HEK293T (cell line): ENCODE measurements around the gene CLEC4G.
"Not testable (repeated sequence)": the region's sequence is repeated elsewhere in the genome, so short reads cannot be mapped to it uniquely, and the experiment has no call there.

Experiments
- CTCF ChIA-PET: fragments of 350-600 bp; formaldehyde crosslinking; extraction: SDS; loops from one replicate; lab custom pipeline; 2021; ENCODE audit warnings: antibody characterized with exemption, inconsistent platforms; lab: Yijun Ruan, JAX
- POLR2A ChIA-PET: fragments of 350-600 bp; formaldehyde crosslinking; extraction: SDS; loops from one replicate; lab custom pipeline; 2020; ENCODE audit warnings: antibody characterized with exemption, inconsistent platforms; lab: Yijun Ruan, JAX
- DNase-seq: peaks from one replicate; pipeline ENCODE4 v3.0.0; 2012; ENCODE audit warnings: mixed read lengths; ENCODE audit errors: extremely low spot score
- ARNT ChIP-seq: fragments of 450-650 bp; IDR thresholded peaks from 2 replicates; pipeline ENCODE4 v1.6.1; 2017; ENCODE audit warnings: mild to moderate bottlenecking
- BHLHE40 ChIP-seq: fragments of 450-650 bp; IDR thresholded peaks from 2 replicates; pipeline ENCODE4 v1.6.1; 2016; ENCODE audit warnings: mild to moderate bottlenecking, moderate library complexity, borderline replicate concordance
- CTBP1 ChIP-seq: fragments of 450-650 bp; IDR thresholded peaks from 2 replicates; pipeline ENCODE4 v1.6.1; 2016; ENCODE audit warnings: borderline replicate concordance
- ELF4 ChIP-seq: fragments of 450-650 bp; IDR thresholded peaks from 2 replicates; pipeline ENCODE4 v1.6.1; 2017; ENCODE audit warnings: antibody characterized with exemption
- FOXA1 ChIP-seq: fragments of 450-650 bp; IDR thresholded peaks from 2 replicates; pipeline ENCODE4 v1.6.1; 2016; ENCODE audit warnings: mild to moderate bottlenecking
- FOXK2 ChIP-seq: fragments of 450-650 bp; IDR thresholded peaks from 2 replicates; pipeline ENCODE4 v1.6.1; 2016; ENCODE audit warnings: mild to moderate bottlenecking
- FOXM1 ChIP-seq: fragments of 450-650 bp; IDR thresholded peaks from 2 replicates; pipeline ENCODE4 v1.6.1; 2017; ENCODE audit warnings: mild to moderate bottlenecking, borderline replicate concordance
- HDGF ChIP-seq: fragments of 450-650 bp; IDR thresholded peaks from 2 replicates; pipeline ENCODE4 v1.6.1; 2017; ENCODE audit warnings: antibody characterized with exemption, borderline replicate concordance
- L3MBTL2 ChIP-seq: fragments of 450-650 bp; conservative IDR thresholded peaks from 2 replicates; pipeline ENCODE4 v1.6.1; 2016; ENCODE audit warnings: mild to moderate bottlenecking
- LEF1 ChIP-seq: fragments of 450-650 bp; IDR thresholded peaks from 2 replicates; pipeline ENCODE4 v1.6.1; 2017; ENCODE audit warnings: mild to moderate bottlenecking, borderline replicate concordance
- NFRKB ChIP-seq: fragments of 450-650 bp; IDR thresholded peaks from 2 replicates; pipeline ENCODE4 v1.6.1; 2016; ENCODE audit warnings: mild to moderate bottlenecking, moderate library complexity
- PKNOX1 ChIP-seq: fragments of 450-650 bp; IDR thresholded peaks from 2 replicates; pipeline ENCODE4 v1.6.1; 2016
- SP1 ChIP-seq: fragments of 450-650 bp; IDR thresholded peaks from 2 replicates; pipeline ENCODE4 v1.6.1; 2017
- SUZ12 ChIP-seq: fragments of 450-650 bp; IDR thresholded peaks from 2 replicates; pipeline ENCODE4 v1.6.1; 2016; ENCODE audit warnings: mild to moderate bottlenecking
- TARDBP ChIP-seq: fragments of 450-650 bp; IDR thresholded peaks from 2 replicates; pipeline ENCODE4 v1.6.1; 2016
- ZNF384 ChIP-seq: fragments of 450-650 bp; IDR thresholded peaks from 2 replicates; pipeline ENCODE4 v1.6.1; 2016

CLEC4G gene

DNA sequence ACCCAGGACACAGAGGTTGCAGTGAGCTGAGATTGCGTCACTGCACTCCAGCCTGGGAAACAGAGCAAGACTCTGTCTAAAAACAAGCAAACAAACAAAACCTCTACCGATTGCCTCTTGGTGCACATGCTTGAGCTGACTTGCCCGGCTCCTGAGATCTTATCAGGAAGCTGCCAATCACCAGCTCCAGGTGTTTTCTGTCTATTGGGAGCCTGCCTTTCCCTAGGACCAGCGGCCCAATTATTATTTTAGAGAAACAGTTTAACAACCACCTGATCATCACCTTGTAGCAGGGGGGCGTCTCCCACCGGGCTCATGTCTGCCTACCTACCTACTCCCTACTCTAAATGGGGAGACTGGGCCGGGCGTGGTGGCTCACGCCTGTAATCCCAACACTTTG, 41.9 kb upstream of the CLEC4G start:
- TF ChIP-seq NFRKB: no peak
- TF ChIP-seq SUZ12: no peak
- TF ChIP-seq CTBP1: no peak
- TF ChIP-seq TARDBP: no peak
- no peak for TF ChIP-seq FOXA1
- no peak for TF ChIP-seq PKNOX1
- TF ChIP-seq SP1: no peak
- no peak for TF ChIP-seq ARNT
- TF ChIP-seq ZNF384: no peak
- TF ChIP-seq HDGF: no peak
- no peak for TF ChIP-seq L3MBTL2
- no peak for TF ChIP-seq BHLHE40
- no peak for TF ChIP-seq FOXK2
- no peak for TF ChIP-seq ELF4
- TF ChIP-seq FOXM1: no peak
- TF ChIP-seq LEF1: no peak
- ChIA-PET POLR2A (no interaction called here), CTCF (no interaction called here)
- no peak for DNase-seq

GRCh38 chr19:7772752-7773291, 40.9 kb upstream of the CLEC4G start:
- DNase-seq: no peak
- ChIA-PET POLR2A (no interaction called here), CTCF (no interaction called here)

GRCh38 chr19:7771072-7771471, 39.2 kb upstream of the CLEC4G start:
- no peak for TF ChIP-seq FOXA1
- no peak for TF ChIP-seq ZNF384
- no peak for TF ChIP-seq NFRKB
- no peak for TF ChIP-seq L3MBTL2
- TF ChIP-seq ELF4: no peak
- TF ChIP-seq FOXM1: no peak
- TF ChIP-seq BHLHE40: no peak
- ChIA-PET CTCF (no interaction called here), POLR2A (no interaction called here)
- no peak for DNase-seq

More at GRCh38 chr19:7772752-7773291, 40.9 kb upstream of the CLEC4G start:
- TF ChIP-seq CTBP1 (no peak), SUZ12 (no peak), FOXM1 (no peak), ELF4 (no peak), PKNOX1 (no peak), L3MBTL2 (no peak), FOXK2 (no peak), HDGF (no peak)

- no peak for DNase-seq
- TF ChIP-seq L3MBTL2 (no peak), LEF1 (no peak), FOXK2 (no peak), ZNF384 (no peak), ARNT (no peak), FOXM1 (no peak), HDGF (no peak), SP1 (no peak), PKNOX1 (no peak), BHLHE40 (no peak)
- CTCF ChIA-PET: no interaction called here
- POLR2A ChIA-PET: no interaction called here
Measured at GRCh38 chr19:7769171-7769570, 37.3 kb upstream of the CLEC4G start.

DNA sequence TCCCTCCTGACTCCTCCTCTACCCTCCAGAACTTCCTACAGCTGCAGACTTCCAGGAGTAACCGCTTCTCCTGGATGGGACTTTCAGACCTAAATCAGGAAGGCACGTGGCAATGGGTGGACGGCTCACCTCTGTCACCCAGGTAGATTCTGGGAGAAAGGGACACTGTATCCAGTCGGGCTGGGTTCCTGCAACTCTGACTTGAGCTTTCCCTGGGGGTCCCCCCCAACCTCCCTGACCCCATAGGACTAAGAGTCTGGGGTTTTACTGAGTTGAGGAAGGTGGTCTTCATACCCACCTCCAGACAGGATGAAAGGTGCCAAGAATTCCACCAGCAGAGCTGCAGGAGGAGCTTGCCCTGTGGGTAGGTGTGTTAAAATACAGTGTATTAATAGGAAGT, 35.6 kb upstream of the CLEC4G start:
- CTCF ChIA-PET: interaction anchor here (0.5 kb wide), 1 partner anchor 177 kb away, joined by 3 read pairs; no protein-coding TSS in a partner anchor
- TF ChIP-seq PKNOX1: no peak
- no peak for TF ChIP-seq BHLHE40
- no peak for TF ChIP-seq ZNF384
- no peak for TF ChIP-seq SP1
- no peak for TF ChIP-seq CTBP1
- TF ChIP-seq FOXK2: no peak
- TF ChIP-seq ELF4: no peak
- no peak for TF ChIP-seq HDGF
- no peak for TF ChIP-seq ARNT
- TF ChIP-seq LEF1: no peak
- TF ChIP-seq FOXA1: no peak
- TF ChIP-seq FOXM1: no peak
- TF ChIP-seq L3MBTL2: no peak
- TF ChIP-seq TARDBP: no peak
- no peak for TF ChIP-seq SUZ12
- TF ChIP-seq NFRKB: no peak
- DNase-seq: no peak
- POLR2A ChIA-PET: no interaction called here

GRCh38 chr19:7766535-7766934, 34.6 kb upstream of the CLEC4G start:
- ChIA-PET CTCF (no interaction called here), POLR2A (no interaction called here)
- TF ChIP-seq BHLHE40 (no peak), NFRKB (no peak), LEF1 (no peak), ELF4 (no peak), ARNT (no peak), SUZ12 (no peak), HDGF (no peak), TARDBP (no peak), PKNOX1 (no peak), CTBP1 (no peak), L3MBTL2 (no peak), FOXK2 (no peak), SP1 (no peak), FOXM1 (no peak), ZNF384 (no peak), FOXA1 (no peak)

DNA sequence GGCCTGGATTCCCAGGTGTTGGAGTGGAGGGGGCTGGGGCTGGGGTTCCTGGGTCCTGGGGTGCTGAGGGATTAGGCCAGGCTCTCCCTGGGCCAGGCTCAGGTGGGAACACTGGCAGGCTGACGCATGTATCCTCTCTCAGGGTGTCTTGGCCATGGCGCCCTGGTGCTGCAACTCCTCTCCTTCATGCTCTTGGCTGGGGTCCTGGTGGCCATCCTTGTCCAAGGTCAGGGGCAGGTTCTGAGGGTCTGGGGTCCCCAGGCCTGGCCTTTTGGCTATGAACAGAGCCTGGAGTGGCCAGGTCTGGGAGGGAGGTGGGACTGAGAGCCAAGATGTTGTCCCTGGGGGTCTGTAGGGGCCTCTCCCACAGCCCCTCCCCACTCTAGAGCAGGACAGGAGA, 33.1 kb upstream of the CLEC4G start:
- POLR2A ChIA-PET, DNase-seq: not testable (repeated sequence)
- CTCF ChIA-PET: interaction anchor here (0.6 kb wide), 1 partner anchor 27 kb away, joined by 4 read pairs; no protein-coding TSS in a partner anchor

More at GRCh38 chr19:7766535-7766934, 34.6 kb upstream of the CLEC4G start:
- no peak for DNase-seq

DNA sequence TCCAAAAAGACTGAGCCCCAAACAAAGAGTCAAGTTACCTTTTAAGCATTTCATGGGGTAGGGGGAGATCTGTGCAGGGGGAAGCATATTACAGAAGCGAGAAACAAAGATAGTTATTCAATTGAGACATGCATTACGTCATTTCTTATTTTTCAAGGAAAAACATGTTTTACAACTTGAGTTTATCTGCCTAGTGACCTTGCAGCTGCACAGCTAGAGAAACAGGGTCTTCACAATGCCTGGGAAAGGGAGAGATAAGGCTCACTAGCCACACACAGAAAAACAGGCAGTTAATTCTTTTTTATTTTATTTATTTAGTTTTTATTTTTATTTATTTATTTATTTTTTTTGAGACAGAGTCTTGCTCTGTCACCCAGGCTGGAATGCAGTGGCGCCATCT, 32.2 kb upstream of the CLEC4G start:
- DNase-seq, POLR2A ChIA-PET: not testable (repeated sequence)
- CTCF ChIA-PET: interaction anchor here (0.6 to 1.0 kb wide), 2 partner anchors 12 to 59 kb away, joined by 3 read pairs; no protein-coding TSS in a partner anchor
